Karpas-422 (cell line): Measurements from ENCODE around the gene RGS19. TPM values are rescaled to one million over a fixed set of nuclear protein-coding genes. Genes with fewer than 3 reads are reported as not detected.

Source experiments
- DNase-seq: peaks from one replicate; pipeline ENCODE4 v3.0.0-alpha.2; 2015
- H2AFZ ChIP-seq: fragments of 200-600 bp; sonication (generic); 2 replicates; pipeline ENCODE4 v1.6.1; 2014; ENCODE audit warnings: antibody characterized with exemption, low read length, mixed read lengths
- H3K27ac ChIP-seq: fragments of 200-600 bp; sonication (generic); 2 replicates; pipeline ENCODE4 v1.5.1; 2014; ENCODE audit warnings: mild to moderate bottlenecking, low read length, moderate library complexity
- H3K27me3 ChIP-seq: fragments of 200-600 bp; sonication (generic); 2 replicates; pipeline ENCODE4 v1.6.1; 2014; ENCODE audit warnings: low read length, mixed read lengths
- H3K36me3 ChIP-seq: fragments of 200-600 bp; sonication (generic); 2 replicates; pipeline ENCODE4 v1.6.1; 2014; ENCODE audit warnings: low read length, mixed read lengths; ENCODE audit not compliant: insufficient read depth
- H3K4me1 ChIP-seq: fragments of 200-600 bp; sonication (generic); 2 replicates; pipeline ENCODE4 v1.6.1; 2014; ENCODE audit warnings: mild to moderate bottlenecking, low read length, mixed read lengths
- H3K4me2 ChIP-seq: fragments of 200-600 bp; sonication (generic); 2 replicates; pipeline ENCODE4 v1.6.1; 2014; ENCODE audit warnings: low read length, low read depth, mild to moderate bottlenecking; ENCODE audit not compliant: poor library complexity, severe bottlenecking
- H3K4me3 ChIP-seq: fragments of 200-600 bp; sonication (generic); 2 replicates; pipeline ENCODE4 v1.5.1; 2014; ENCODE audit warnings: mild to moderate bottlenecking, antibody characterized with exemption, low read length, mixed read lengths
- H3K79me2 ChIP-seq: fragments of 200-600 bp; sonication (generic); 2 replicates; pipeline ENCODE4 v1.6.1; 2014; ENCODE audit warnings: mild to moderate bottlenecking, low read length, mixed read lengths
- H3K9ac ChIP-seq: fragments of 200-600 bp; sonication (generic); 2 replicates; pipeline ENCODE4 v1.6.0; 2014; ENCODE audit warnings: low read length
- H3K9me2 ChIP-seq: fragments of 200-600 bp; sonication (generic), shearing (Covaris generic); replicated peaks from 2 replicates; pipeline ENCODE4 v1.6.0; 2014; ENCODE audit warnings: mild to moderate bottlenecking, low read length, moderate library complexity; ENCODE audit not compliant: insufficient read depth
- H3K9me3 ChIP-seq: fragments of 300-700, 200-600 bp; sonication (generic); 2 replicates; pipeline ENCODE4 v1.6.1; 2014; ENCODE audit warnings: low read length, mixed read lengths
- H4K20me1 ChIP-seq: fragments of 200-600 bp; sonication (generic); 2 replicates; pipeline ENCODE4 v1.6.1; 2014; ENCODE audit warnings: mild to moderate bottlenecking, antibody characterized with exemption, low read length, low read depth; ENCODE audit not compliant: insufficient read depth
- total RNA-seq: library from RNA; depleted of rRNA; stranded (reverse); fragments of >200 nt; shearing (Covaris generic); gene quantifications from 2 replicates; pipeline ENCODE4 v1.2.3, GENCODE V29; 2014; ENCODE audit warnings: low replicate concordance

RGS19 gene
- total RNA-seq, 1 experiment from 2014 or later: 172 TPM

DNA sequence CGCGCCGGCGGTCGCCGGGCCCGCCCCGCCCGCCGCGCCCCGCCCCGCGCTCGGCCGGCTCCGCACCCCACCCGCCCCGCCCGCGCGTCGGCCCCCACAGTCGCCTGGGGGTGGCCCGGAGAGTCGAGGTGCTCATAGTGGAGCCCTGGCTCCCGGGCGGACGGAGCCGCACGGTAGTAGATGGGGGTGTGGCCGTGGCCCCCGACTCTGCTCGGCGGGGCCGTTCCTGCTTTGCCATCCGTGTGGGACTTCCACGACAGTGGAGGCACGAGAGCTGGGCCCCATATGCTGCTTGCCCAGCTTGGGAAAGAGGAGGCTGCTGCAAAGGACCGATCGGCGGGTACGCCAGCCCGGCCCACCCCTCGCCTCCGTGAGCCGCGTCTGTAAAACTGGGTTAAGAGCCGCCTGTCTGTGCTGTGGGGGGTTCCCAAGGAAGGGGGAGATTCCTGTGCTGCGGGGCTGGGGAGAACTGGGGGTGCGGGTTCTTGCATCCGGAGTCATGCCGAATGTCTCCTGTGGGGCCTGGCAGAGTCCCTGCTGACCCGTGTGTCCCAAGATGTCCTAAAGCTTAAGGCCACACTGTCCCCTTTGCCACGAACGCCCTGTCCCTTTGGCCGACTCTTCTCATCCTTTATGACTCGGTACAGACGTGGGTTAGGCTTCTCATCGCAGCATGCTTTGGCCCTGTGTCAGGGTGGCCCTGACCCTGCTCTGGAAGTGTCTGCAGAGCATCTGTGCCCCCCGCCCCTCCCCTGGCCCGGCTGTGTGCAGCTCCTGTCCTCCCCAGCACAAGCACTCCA lies 895 bp upstream of the RGS19 start, which contains the start of gene OPRL1:
TSS of gene OPRL1 (plus strand) at position 70 of the 800 bp plus-strand sequence. CDS start 12,639 bp downstream, outside the sequence.
- Histone ChIP-seq H3K79me2 (peaks cover 22% of the 10 kb centered on the region), H2AFZ (no peak within 1 kb of the TSS), H3K9me3 (no peaks in the 10 kb centered on the region), H3K4me3 (peak within 1 kb of the TSS; percentile 95), H4K20me1 (no peaks in the 10 kb centered on the region; the same call in 1 of the 2 replicates), H3K4me2 (peak within 1 kb of the TSS; percentile 93), H3K4me1 (peaks cover 58% of the 10 kb centered on the region), H3K9ac (peak within 1 kb of the TSS; percentile 99), H3K27ac (peak within 1 kb of the TSS; percentile 100), H3K36me3 (peaks cover 7% of the 10 kb centered on the region; the same call in 1 of the 2 replicates), H3K27me3 (no peaks in the 10 kb centered on the region), H3K9me2 (no peaks in the 10 kb centered on the region)
- DNase-seq: no peak

DNA sequence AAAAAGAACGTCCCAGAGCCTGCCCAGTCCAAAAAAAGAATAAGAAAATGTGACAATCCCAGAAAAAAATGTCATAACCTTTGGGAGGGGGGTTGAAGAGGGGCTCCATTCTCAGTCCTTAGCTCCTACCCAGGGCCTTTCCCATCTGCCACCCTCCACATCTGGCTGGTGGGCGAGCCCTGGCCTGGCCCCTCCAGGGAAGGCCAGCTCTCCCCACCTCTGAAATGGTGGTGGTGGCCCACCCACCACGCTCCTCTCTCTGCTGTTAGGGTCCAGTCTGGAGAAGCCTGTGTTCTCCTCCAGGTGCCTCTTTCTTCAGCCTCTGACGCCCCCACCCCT lies 415 bp downstream of the RGS19 start:
- Histone ChIP-seq H3K4me3 (peak overlapping the region; percentile 95), H3K4me1 (peaks cover 71% of the 10 kb centered on the region)

DNA sequence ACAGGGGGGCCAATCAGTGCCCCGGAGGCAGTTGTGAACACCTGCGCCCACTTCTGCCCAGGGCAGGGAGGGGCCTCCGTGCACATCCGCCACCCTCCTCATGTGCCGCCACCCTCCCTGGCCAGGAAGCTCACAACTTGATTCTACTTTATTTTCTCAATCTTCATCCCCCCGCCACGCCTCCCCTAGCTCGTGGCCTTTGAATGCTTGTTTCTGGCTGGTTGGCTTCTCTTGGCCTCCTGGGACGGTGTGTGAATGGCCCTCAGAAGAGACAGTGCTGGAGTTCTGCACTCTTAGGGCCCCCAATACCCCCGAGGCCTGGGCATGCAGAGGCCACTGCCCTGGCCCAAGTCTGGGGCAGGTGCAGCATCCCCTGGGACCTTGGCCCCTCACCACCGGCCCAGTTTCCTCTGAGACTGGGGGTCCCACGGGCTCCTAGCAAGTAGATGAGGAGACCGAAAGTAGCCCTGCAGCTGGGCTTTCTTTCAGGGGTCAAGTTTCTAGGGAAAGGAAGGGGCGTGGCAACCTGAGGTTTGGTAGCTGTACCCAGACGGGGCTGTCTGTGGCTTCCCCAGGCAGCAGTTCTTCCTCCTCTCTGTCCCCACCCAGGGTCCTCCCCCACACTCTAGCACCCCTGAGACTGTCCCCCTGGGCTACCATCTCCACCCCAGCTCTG lies 1.3 kb downstream of the RGS19 start:
- H3K9me2 ChIP-seq: no peaks in the 10 kb centered on the region
- peak overlapping the region; percentile 99 for H3K9ac ChIP-seq
- no peaks in the 10 kb centered on the region for H4K20me1 ChIP-seq
- peaks cover 19% of the 10 kb centered on the region for H3K79me2 ChIP-seq
- no peak overlapping the region for H2AFZ ChIP-seq
- peak overlapping the region; percentile 95 for H3K4me3 ChIP-seq
- no peaks in the 10 kb centered on the region for H3K9me3 ChIP-seq
- DNase-seq: peak; percentile 100
- peak overlapping the region; percentile 100 for H3K27ac ChIP-seq
- H3K4me2 ChIP-seq: peak overlapping the region; percentile 93
- peaks cover 76% of the 10 kb centered on the region for H3K4me1 ChIP-seq
- H3K36me3 ChIP-seq: peaks cover 14% of the 10 kb centered on the region
- H3K27me3 ChIP-seq: no peaks in the 10 kb centered on the region

More for the DNA sequence above, 415 bp downstream of the RGS19 start:
- peaks cover 19% of the 10 kb centered on the region for H3K79me2 ChIP-seq
- H3K9ac ChIP-seq: peak overlapping the region; percentile 99
- no peaks in the 10 kb centered on the region for H3K9me2 ChIP-seq
- peak overlapping the region; percentile 100 for H3K27ac ChIP-seq
- H3K36me3 ChIP-seq: peaks cover 10% of the 10 kb centered on the region
- H2AFZ ChIP-seq: no peak overlapping the region
- peak overlapping the region; percentile 93 for H3K4me2 ChIP-seq
- no peak for DNase-seq
- H3K27me3 ChIP-seq: no peaks in the 10 kb centered on the region
- H3K9me3 ChIP-seq: no peaks in the 10 kb centered on the region
- H4K20me1 ChIP-seq: no peaks in the 10 kb centered on the region

DNA sequence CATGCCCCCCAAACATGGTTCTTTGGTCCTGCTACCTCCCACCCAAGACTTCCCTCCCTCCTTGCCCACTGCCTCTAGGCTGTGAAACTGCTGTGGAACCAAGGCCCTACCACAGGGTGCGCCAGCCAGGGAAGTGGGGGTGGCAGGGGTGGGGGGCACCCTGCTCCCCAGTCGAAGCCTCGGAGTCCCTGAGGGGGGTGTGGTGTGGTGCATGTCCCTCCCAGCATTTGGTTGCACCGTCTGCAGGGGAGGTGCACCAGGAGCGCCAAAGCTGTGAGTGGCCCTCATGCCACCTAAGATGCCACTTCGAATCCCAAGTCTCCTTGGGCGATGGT lies 1.8 kb downstream of the RGS19 start:
- H3K9me2 ChIP-seq: no peaks in the 10 kb centered on the region
- H4K20me1 ChIP-seq: no peaks in the 10 kb centered on the region
- H3K4me2 ChIP-seq: peak overlapping the region; percentile 93
- no peak for DNase-seq
- H3K9me3 ChIP-seq: no peaks in the 10 kb centered on the region
- peaks cover 76% of the 10 kb centered on the region for H3K4me1 ChIP-seq
- peaks cover 17% of the 10 kb centered on the region for H3K36me3 ChIP-seq
- peak overlapping the region; percentile 96 for H3K9ac ChIP-seq
- H3K27me3 ChIP-seq: no peaks in the 10 kb centered on the region
- no peak overlapping the region for H2AFZ ChIP-seq
- H3K27ac ChIP-seq: peak overlapping the region; percentile 100
- H3K4me3 ChIP-seq: peak overlapping the region; percentile 73
- peaks cover 19% of the 10 kb centered on the region for H3K79me2 ChIP-seq

DNA sequence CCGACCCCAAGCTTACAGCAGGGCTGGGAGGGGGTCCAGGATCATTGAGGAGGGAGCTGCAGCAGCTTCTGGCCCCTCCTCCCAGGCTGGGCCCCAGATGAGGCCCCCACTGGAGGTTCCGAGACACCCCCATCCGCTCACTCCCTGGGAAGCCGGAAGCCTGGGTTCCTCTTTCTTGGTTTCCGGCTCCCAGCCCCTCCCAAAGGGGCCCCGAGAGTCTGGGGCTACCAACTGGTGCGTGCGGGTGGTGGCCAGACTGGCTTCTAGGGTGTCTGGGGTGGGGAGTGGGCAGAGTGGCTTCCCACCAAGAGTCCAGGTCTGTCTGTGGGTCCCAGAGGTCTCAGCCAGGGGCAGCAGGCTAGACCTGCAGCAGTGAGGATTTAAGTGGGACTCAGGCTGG lies 2.2 kb downstream of the RGS19 start:
- H3K9me2 ChIP-seq: no peaks in the 10 kb centered on the region
- H3K36me3 ChIP-seq: peaks cover 20% of the 10 kb centered on the region
- H3K4me1 ChIP-seq: peaks cover 76% of the 10 kb centered on the region
- peak; percentile 96 for DNase-seq
- H4K20me1 ChIP-seq: no peaks in the 10 kb centered on the region
- no peak overlapping the region for H2AFZ ChIP-seq
- peak overlapping the region; percentile 96 for H3K9ac ChIP-seq
- H3K4me2 ChIP-seq: peak overlapping the region; percentile 93
- H3K27me3 ChIP-seq: no peaks in the 10 kb centered on the region
- peaks cover 19% of the 10 kb centered on the region for H3K79me2 ChIP-seq
- H3K9me3 ChIP-seq: no peaks in the 10 kb centered on the region
- peak overlapping the region; percentile 100 for H3K27ac ChIP-seq
- peak overlapping the region; percentile 73 for H3K4me3 ChIP-seq

DNA sequence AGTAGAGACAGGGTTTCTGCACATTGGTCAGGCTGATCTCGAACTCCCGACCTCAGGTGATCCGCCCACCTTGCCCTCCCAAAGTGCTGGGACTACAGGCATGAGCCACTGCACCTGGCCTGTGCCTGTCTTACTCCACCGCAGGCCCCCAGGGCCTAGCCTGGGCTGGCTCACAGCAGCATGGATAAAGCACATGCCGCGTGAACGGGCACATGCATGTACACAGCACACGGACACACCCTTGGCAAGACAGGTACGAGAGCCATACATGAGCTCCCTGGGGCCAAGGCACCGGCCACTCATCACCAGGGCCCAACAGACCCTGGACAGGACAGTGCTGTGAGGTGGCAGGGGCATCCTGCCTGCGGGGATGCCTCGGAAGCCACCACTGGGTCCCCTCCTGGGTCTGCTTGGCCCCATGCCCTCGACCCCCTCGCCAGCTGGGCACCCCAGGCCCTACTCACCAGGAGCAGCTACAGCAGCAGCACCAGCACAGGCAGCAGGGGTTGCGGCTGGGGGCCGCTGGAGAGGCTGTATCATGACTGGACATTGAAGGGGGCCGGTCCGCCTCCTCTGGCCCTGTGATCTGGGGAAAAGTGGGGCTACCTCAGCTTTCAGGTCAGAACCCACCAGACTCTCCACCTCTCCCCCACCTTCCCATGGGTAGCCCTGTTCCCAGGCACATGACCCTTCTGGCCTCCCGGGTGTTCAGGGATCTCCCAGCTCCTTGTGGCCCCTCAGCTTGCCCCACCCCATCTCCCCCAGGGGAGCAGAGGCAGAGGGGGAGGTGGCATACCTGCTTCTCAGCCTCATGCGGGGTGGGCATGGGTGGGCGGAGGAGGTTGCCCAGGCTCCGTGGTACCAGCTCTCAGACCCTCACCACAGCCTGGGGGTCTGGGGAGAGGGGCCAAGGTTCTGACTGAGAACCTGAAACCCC lies 3.0 kb downstream of the RGS19 start:
- DNase-seq: peak; percentile 65
- Histone ChIP-seq H3K79me2 (peaks cover 19% of the 10 kb centered on the region), H3K27ac (peak overlapping the region; percentile 100), H3K9me3 (no peaks in the 10 kb centered on the region), H3K4me3 (peak overlapping the region; percentile 73), H3K27me3 (no peaks in the 10 kb centered on the region), H3K4me2 (peak overlapping the region; percentile 93), H4K20me1 (no peaks in the 10 kb centered on the region), H2AFZ (no peak overlapping the region), H3K4me1 (peaks cover 76% of the 10 kb centered on the region), H3K36me3 (peaks cover 22% of the 10 kb centered on the region), H3K9me2 (no peaks in the 10 kb centered on the region), H3K9ac (peak overlapping the region; percentile 96)

DNA sequence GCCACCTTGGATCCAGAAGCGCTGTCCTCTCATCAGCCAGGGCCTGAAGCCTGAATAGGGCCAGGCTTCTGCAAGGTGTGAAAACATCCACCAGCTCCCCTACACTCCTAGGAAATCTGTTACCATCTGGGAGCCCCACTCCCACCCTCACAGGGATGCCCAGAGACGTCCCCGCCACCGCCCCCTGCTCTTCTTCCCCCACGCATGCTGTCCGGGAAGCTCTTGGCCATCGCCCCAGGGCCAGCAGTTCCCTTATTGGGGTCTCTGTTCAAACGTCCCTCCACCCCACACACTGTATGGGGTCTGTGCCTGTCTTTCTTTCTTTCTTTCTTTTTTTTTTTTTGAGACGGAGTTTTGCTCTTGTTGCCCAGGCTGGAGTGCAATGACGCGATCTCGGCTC lies 3.8 kb downstream of the RGS19 start:
- Histone ChIP-seq H3K79me2 (peaks cover 16% of the 10 kb centered on the region), H3K9me2 (no peaks in the 10 kb centered on the region), H3K4me2 (peak overlapping the region; percentile 93), H2AFZ (no peak overlapping the region), H3K4me3 (peak overlapping the region; percentile 73; the same call in 1 of the 2 replicates), H3K27ac (peak overlapping the region; percentile 100), H3K36me3 (peaks cover 22% of the 10 kb centered on the region), H3K27me3 (no peaks in the 10 kb centered on the region), H3K4me1 (peaks cover 76% of the 10 kb centered on the region), H3K9ac (peak overlapping the region; percentile 96), H3K9me3 (no peaks in the 10 kb centered on the region), H4K20me1 (no peaks in the 10 kb centered on the region)
- no peak for DNase-seq
